Right kidney (tissue), 1 donor: ENCODE measurements around the gene KNL1.
"Not testable (repeated sequence)": the region's sequence is repeated elsewhere in the genome, so short reads cannot be mapped to it uniquely, and the experiment has no call there.

ENCODE experiments used
- DNase-seq: peaks from one replicate; pipeline ENCODE4 v3.0.0-alpha.2; 2016

KNL1 gene

DNA sequence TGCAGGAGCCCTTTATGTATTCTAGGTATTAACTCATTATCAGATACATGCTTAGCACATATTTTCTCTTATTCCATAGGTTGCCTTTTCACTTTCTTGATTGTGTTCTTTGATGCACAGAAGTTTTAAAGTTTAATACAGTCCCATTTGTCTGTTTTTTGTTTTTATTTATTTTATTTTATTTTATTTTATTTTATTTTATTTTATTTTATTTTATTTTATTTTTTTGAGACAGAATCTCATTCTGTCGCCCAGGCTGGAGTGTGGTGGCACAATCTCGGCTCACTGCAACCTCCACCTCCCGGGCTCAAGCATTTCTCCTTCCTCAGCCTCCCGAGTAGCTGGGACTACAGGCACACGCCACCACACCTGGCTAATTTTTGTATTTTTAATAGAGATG, 17.1 kb upstream of the KNL1 start:
- DNase-seq = not testable (repeated sequence)

DNA sequence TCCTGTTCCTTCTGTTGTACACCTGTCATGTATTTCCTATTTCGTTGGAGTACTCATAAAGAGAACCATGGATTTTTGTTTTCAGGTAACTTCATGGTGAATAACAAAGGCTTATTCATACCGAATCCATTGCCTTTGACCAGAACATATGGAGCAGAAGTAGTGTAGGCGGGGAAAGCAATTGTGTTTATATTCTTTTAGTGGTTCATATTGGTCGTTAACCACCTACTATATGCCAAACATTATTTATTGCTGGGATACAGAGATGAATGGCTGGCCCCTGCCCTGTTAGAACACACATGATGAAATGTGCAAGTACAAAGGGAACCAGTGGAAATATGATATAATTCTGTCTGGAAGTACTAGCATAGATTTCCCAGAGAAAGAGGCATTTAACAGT, 15.2 kb upstream of the KNL1 start:
- DNase-seq = no peak

DNA sequence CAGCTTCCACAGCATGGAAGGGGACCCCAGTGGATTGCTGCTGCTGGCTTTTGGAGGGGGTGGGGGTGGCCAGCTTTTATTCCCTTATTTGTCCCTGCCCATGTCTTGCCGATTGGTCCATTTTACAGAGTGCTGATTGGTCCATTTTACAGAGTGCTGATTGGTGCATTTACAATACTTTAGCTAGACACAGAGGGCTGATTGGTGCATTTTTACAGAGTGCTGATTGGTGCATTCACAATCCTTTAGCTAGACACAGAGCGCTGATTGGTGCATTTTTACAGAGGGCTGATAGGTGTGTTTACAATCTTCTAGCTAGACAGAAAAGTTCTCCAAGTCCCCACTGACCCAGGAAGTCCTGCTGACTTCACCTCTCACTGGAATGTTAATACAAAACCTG, 12.3 kb upstream of the KNL1 start:
- DNase-seq = not testable (repeated sequence)

DNA sequence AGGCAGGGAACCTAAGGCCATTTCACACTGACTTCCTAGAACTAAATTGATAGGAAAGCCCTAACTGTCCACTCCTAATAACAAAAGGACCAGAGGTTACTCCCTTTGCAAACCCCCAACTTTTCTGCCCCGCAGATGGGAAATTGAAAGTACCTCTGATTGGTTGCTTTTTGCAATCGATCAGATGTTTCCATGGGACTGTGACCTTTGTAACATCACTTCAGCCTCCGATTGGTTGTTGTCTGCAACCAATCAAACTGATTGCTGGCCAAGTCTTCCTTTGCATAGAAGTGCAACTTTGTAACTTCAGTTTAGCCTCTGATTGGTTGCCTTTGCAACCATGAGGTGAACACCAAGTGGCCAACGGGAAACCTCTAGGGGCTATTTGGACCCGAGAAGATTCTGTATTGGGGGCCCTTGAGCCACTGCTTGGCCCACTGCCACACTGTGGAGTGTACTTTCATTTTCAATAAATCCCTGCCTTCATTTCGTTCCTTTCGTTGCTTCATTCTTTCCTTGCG, 11.3 kb upstream of the KNL1 start:
- DNase-seq = no peak

DNA sequence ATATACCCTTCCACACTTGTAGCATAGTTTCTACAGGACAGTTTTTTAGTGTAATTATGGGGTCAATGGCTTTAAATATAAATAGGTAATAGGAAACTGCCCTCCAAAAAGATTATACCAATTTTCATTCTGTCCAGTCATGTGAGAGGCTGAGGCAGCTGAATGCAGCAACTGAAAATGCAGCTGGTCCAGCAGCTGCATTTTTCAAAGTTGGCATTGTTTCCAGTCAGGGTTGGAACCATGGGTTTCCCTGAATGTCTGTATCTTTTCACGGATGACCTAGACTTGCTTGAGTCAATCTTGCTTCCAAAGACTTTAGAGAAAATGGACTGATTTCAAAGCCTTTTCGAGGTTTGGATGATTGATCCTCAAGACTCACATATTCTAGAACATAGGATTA, 9.9 kb upstream of the KNL1 start:
- DNase-seq = no peak

DNA sequence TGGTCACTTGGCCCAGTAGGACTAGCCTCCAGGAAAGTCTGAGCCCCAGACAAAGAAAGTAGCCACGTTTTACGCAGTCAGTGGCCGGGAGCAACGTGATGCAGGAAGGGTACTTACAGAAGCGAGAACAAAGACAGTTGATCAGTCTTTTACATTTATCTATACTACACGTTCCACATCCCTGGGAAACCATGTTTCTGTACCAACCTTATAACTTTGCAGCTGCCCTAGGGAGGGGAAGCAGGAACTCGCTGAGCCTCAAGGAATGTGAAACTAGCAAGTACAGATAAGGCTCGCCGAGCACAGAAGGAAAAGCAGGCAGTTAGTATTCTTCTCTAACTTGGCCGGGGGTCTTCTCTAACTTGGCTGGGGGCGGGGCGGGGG, 3.4 kb upstream of the KNL1 start:
- DNase-seq = no peak

DNA sequence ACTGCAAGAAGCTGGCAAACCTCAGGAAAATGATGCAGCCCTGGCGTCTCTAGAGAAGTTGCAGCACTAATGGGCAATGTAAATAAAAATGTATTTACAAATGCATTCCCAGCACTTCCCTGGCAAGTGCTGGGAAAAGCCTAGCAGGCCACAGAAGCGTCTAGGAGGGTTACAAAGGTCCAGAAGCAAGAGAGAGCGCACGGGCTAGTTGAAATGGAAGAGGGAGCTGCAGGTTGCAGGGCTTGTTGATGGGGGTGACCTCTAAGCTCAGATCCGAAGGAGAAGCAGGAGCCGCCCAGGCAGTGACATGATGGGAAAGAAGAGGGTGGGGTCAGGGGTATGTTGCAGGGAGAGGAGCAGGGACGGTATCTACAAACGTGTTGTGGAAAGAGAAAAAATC, 2.7 kb upstream of the KNL1 start:
- peak; percentile 22 for DNase-seq

DNA sequence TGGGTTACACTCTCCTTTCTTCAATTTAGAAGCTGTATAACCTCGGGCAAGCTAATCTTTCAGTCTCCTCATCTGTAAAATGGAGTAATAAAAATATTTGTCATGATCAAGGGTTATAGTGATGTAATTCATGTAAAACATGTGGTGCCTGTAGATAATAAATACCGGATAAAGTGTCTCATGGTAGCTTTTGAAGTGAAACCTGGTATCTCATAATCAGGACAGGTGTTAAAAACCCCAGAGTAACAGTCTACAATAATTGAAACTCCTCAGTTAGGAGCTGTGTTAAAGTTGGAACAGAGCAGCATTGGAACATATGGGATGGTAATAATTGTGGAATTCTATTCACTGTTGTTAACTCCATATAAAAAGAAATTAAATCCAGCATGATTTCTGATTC, 884 bp upstream of the KNL1 start:
- DNase-seq = no peak

DNA sequence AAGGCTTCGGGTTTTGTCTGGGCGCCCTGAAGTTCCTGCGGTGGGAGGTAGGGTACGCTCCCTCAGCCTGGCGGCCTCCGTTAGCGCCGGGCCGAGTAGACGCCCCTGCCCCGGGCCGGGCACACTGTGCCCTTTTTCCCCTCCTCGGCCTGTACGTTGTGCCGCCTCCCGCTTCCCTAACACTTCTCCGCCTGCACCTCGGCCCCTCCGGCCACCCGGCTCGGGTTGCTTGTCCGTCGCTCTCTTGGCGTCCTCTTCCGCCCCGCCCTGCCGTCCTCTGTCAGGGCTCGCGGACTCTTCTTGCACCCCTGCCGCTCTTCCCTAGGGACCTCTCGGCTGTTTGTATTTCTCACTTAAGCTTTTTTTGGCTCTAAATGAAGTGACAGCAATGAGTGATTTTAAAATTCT, 384 bp downstream of the KNL1 start:
- DNase-seq = peak; percentile 96

DNA sequence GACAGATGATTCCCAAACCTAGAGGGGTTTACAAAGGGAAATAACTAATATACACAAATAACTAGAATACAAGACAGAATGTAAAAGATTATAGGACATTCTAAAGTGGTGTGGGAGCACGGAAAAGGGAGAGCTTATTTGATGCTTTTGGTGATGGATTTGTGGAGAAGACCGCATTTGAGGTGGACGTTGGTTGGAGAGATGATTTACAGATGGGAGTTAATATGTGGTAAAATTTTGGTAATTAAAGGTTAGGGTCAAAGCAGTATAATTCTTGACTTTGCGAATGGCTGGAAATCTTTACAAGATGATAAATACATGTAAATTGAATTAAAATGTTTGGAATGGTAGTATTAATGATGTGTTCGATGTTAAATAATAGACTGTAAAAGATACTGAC, 1.2 kb downstream of the KNL1 start:
- no peak for DNase-seq

DNA sequence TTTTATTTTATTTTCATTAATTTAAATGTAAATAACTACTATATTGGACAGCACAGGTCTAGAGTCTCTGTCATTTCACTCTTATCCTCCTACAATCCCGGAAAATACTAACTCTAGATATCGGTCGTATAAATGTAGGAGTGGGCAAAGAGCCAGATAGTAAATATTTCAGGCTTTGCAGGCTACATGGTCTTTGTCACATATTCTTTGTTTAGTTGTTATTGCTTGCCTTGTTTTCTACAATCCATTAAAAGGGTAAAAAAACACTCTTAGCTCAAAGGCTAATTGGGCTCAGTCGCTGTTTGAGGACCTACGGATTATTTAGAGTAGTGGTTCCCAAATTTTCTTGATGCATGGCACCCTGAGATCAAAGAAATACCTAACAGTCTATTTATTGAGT, 1.7 kb downstream of the KNL1 start:
- no peak for DNase-seq

DNA sequence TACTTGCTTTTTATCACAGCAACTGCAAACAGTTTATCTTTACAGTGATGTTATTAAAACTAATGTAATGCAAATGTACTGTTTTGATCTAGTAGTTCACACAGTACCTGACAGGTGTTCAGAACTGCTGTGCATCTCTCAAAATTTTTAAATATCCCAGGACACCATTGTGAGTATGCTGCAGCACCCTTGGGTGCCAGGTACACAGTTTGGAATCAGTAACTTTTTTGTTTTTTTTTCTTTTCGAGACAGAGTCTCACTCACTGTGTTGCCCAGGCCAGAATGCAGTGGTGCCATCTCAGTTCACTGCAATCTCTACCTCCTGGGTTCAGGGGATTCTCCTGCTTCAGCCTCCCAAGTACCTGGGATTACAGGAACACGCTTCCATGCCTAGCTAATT, 3.0 kb downstream of the KNL1 start:
- no peak for DNase-seq

DNA sequence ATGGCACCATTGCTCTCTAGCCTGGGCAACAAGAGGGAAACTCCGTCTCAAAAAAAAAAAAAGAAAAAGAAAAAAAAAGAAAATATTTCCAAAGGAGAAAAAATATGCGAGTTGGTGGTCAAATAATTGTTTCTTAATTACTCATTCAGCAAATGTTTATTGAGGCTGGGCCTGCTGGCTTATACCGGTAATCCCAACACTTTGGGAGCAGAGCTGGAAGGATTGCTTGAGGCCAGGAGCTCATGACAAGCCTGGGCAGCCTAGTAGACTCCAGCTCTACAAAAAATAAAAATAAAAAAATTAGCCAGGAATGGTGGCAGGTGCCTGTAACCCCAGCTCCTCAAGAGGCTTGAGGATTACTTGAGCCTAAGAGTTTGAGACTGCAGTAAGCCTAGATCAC, 4.1 kb downstream of the KNL1 start:
- no peak for DNase-seq

DNA sequence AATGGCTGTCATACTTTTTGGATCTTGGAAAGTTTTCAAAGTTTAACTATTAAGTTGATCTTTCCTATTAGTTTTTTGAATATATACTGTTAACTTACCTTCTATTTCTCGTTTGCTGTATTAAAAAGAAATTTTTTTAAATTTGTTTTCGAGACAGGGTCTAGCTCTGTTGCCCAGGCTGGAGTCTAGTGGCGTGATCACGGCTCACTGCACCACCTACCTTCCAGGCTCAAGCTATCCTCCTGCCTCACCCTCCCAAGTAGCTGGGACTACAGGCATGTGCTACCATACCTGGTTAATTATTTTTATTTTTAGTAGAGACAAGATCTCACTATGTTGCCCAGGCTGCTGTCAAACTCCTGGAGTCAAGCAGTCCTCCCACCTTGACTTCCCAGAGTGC, 4.6 kb downstream of the KNL1 start:
- DNase-seq = no peak

DNA sequence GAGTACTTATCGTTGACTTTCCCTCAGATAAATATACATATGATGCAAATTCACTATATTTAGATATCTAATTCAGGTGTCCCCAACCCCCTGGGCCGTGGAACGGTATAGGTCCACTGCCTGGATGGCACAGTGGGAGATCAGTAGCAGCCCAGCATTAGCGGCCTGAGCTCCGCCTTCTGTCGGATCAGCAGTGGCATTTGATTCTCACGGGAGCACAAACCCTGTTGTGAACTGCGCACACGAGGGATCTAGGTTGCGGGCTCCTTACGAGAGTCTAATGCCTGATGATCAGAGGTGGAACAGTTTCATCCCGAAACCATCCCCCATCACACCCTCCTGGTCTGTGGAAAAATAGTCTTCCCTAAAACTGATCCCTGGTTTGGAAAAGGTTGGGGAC, 6.9 kb downstream of the KNL1 start:
- no peak for DNase-seq

DNA sequence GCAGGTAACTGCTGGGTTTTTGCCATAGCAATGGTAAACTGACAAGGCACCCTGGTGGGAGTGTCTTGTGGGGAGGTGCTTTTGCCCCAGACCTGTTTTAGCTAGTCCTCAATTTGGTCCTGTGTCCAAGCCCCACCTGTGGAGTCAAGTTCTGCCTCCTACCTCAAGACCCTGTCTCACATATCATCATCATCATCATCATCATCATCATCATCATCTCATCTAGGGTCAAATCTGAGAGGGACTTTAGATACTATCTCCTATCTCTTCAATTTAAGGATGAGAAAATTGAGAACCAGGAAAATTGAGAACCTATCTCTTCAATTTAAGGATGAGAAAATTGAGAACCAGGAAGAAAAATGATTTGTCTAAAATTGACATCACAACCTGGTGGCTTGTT, 9.9 kb downstream of the KNL1 start:
- DNase-seq = no peak

DNA sequence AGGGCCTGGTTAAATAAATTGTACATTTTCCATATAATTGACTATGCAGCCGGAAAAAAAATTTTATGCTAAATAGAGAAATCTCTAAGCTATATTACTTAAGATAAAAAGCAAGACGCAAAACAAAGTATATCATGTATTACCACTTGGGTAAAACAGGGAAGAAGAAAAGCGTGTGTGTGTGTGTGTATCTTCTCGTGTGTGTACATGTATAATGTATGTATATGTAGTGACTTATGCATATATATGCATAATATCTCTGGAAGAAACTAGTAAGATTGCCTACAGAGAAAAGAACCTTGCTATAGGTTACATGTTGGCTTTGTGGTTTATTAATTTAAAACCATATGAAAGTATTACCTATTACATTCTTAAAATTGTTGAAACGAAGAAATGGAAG, 19.0 kb downstream of the KNL1 start:
- DNase-seq = no peak

DNA sequence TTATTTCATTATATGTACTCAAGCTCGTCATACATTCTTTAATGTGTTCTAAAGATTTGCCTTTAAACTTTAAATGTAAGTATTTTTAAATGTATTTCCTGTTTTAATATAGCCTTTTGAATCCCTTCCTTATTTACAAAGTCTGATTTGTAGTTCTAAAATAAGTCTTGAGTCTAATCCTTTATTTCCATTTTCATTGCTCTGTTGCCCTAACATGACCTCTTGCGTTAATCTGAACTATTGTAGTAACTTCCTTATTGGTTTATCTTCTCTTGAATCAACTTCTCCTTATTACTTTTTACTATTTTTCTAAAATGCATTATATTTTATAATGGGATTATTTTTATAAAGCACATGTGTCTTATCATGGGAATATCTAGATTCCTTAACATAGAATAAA, 24.0 kb downstream of the KNL1 start:
- no peak for DNase-seq

DNA sequence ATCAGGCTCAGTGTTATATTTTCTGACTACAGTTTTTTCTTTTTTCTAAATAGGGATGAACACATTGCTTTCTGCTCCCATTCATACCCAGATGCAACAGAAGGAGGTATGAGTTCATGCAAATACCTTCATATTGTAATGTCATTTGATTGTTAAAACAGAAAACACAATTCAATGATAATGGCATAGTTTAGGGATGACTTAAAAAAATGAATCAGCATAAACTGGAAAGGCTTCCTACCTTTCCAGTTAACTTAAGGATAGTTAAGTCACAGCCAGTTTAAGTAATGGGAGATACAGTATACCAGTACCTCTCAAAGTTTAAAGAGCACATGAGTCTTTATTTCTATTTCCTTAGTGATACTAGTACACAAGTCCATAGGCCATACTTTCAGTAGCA, 24.9 kb downstream of the KNL1 start:
- no peak for DNase-seq

DNA sequence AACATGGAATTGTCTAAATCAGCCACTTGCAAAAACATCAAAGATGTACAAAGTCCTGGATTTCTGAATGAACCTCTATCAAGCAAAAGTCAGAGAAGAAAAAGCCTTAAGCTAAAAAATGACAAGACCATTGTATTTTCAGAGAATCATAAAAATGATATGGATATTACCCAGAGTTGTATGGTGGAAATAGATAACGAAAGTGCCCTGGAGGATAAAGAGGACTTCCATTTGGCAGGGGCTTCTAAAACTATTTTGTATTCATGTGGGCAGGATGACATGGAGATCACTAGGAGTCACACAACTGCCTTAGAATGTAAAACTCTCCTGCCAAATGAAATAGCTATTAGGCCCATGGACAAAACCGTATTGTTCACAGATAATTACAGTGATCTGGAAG, 29.3 kb downstream of the KNL1 start:
- no peak for DNase-seq

DNA sequence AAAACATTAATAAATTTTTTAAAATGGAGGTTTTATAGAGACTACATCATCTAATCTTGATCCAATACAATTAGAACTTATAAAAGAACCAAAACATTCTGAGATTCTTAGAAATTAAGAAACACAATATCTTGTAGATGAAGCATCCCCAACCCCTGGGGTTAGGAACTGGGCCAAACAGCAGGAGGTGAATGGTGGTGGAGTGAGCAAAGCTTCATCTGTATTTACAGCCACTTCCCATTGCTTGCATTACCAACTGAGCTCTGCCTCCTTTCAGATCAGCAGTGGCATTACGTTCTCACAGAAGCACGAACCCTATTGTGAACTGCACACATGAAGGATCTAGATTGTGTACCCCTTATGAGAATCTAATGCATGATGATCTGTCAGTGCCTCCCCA, 36.3 kb downstream of the KNL1 start:
- DNase-seq = no peak

DNA sequence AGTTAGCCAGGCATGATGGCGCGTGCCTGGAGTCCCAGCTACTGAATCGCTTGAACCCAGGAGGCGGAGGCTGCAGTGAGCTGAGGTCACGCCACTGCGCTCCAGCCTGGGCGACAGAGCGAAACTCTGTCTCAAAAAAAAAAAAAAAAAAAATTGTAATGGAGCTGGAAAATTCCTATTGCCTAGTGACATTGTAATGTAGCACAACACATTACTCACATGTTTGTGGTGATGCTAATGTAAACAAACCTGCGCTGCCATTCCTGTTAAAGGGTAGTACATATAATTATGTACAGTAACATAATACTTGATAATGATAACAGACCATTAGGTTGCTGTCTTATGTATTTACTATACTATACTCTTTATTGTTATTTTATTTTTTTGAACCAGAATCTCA, 39.1 kb downstream of the KNL1 start:
- no peak for DNase-seq

DNA sequence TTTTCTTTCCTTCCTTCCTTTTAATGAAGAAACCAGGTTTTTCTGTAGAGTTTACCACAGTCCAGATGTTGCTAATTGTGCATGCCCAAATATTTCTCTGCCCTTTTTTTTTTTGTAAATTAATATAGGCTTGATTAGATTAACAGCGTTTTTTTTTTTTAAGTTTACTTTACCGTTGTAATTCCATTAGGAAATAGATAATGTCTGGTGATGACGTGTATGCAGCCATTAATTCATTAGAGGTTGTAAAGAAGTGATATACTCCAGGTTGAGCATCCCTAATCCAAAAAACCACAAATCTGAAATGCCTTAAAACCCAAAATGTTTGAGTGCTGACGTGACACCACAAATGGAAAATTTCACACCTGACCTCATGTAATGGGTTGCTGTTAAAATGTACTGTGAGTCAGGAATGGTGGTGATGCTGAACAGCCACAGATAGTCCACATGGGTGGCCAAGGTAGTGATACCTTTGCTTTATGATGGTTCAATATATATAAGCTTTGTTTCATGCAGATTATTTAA, 43.2 kb downstream of the KNL1 start:
- DNase-seq = no peak

DNA sequence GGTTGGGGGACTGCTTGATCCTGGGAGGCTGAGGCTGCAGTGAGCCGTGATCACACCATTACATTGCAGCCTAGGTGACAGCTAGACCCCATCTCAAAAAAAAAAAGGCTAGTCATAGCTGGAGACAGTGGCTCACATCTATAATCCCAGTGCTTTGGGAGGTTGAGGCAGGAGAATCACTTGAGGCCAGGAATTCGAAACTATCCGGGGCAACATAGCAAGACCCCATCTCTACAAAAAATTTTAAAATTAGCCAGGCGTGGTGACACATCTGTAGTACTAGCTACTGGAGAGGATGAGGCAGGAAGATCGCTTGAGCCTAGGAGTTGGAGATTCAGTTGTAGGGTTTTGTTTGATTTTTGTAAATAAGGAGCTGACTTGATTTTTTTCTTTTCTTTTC, 45.6 kb downstream of the KNL1 start:
- DNase-seq = no peak

DNA sequence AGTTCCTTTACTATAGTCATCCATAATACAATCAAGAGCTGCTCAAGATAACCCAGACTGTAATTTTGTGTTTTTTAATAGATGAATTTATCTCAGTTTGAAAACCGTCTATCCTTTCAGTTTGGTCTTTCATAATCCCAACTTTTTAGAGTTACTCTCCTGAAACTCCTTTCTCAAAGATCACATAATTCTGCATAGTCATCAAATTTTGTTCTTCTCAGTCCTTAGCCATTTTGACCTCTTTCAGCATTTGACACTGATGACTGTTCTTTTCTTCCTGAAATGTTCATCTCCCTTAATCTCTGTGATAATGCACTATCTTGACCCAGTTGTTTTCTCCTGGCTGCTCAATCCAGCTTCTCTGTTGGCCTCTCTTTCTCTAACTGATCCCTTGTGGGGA, 53.5 kb downstream of the KNL1 start:
- no peak for DNase-seq

DNA sequence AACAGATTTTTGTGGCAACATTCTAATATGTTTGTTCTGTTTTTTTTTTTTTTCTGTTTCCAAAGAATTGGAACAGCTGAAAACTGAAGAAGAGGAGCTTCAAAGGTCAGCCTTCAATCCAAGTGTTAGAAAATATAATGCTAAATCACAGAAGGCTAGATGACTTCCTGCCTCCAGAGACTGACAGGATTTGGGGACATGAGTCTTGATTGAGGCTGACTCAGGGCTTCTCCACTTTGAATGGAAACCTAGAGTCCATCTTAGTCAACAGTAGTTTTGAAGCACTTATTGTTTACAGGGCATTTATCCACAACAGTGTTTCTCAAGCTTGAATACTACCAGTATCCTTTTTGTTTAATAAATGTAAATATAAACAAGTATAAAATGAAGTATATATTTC, 56.4 kb downstream of the KNL1 start:
- DNase-seq = no peak
